GM18520 (cell line): ENCODE results near the gene NAV2.
A peak's percentile ranks its signal among the peaks of the same experiment; 100 is the strongest.

ENCODE experiments used
- ATAC-seq: cut with Tn5 transposase; IDR thresholded peaks from one replicate; pipeline ENCODE4 v1.9.1; 2021; ENCODE audit not compliant: unreplicated experiment

NAV2 gene

GRCh38 chr11:20097319-20098221 lies 384.9 kb downstream of the NAV2 start:
- no peak for ATAC-seq

DNA sequence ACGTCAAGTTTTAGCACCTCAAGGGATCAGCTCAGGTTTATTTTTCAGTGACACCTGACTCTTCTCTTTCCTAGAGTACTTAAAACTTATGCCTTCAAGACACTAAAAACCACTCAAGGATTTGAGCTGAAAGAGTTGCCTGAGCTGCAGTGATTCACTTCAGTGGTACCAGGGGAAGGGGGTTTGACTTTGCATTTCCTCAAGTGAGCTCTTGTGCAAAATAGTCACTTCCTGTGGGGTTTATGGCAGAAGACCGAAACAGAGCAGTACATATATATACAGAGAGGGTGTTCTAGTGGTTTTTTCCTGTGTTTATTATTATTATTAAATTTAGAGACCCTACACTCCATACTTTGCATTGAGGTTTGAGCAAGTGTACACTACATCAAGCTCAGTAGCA lies 386.9 kb downstream of the NAV2 start:
- no peak for ATAC-seq

DNA sequence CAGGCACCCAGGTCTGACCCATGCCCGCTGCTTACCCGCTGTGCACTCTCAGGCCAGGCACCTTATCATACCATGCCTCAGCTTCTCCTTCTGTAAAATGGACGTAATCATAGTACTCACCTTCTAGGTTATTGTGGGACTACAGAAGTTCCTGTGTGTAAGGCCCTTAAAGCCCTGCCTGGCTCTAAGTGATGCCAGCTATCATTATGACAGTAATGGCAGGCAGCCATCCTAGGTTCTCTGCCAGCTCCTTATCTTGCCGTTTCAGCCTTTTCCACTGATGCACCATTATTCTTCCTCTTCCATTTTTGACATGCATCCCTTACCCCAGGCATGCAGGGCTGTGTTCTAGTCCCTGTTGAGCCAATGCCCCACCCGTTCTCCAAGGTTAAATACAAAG lies 389.8 kb downstream of the NAV2 start:
- ATAC-seq, result no peak

GRCh38 chr11:20103281-20103680 lies 390.6 kb downstream of the NAV2 start:
- no peak for ATAC-seq

GRCh38 chr11:20105427-20105826 lies 392.8 kb downstream of the NAV2 start:
- no peak for ATAC-seq

- no peak for ATAC-seq
These were observed 397.3 kb downstream of the NAV2 start for GRCh38 chr11:20109731-20110445.

- ATAC-seq, result peak; percentile 50
These were observed 398.5 kb downstream of the NAV2 start for GRCh38 chr11:20110908-20111669.

DNA sequence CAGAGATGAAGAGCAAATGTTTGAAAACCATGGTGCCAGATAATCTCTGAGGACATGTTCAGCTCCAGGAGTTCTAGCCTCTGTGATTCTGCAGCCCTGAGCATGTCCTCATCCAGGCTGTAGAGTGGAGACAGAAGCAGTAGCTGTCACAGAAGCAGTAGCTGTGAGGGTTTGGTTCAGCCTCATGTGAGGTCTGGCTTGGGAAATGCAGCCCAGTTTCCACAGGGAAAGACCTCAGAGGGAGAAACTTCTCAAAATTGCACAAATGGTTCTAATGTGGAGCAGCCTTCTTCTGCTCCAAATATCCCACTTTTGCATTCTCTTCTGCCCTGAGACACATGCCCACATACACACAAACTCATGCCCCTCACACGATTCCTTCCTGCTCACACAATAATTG lies 399.2 kb downstream of the NAV2 start:
- ATAC-seq, result no peak

- ATAC-seq, result no peak
These were observed 399.9 kb downstream of the NAV2 start for GRCh38 chr11:20112291-20113148.

DNA sequence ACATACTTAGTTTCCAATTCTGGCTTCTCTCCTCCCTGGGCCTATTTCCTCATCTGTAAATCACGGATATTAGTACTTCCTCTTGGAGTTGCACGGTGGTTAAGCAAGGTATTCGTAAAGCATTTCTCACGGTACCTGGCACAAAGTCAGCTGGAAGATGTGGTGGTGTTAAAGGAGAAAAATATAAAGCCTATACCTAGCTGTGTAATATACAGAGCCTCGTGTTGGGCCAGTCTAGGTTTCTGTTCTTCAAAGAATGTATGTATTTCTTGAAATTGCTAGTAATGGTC lies 400.5 kb downstream of the NAV2 start:
- no peak for ATAC-seq

GRCh38 chr11:20114588-20114987 lies 402.0 kb downstream of the NAV2 start:
- no peak for ATAC-seq

- ATAC-seq, result no peak
These were observed 404.2 kb downstream of the NAV2 start for GRCh38 chr11:20116825-20117224.

DNA sequence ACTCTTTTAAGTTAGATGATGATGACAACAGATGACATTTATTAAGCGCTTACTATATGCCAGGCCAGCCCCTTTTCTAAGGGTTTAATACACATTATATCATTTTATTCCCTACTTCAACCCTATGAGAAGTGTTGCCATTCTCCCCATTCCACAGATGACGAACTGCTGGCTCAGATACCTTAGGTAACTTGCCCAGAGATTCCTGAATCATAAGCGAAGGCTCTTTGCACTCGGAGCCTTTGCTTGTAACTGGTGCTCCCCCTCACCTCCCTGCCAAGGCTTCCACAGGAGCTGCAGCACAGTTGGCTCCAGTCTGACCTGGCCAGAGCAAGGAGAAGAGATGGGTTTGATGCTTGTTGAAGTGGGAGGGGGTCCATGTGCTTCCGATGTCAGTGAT lies 404.7 kb downstream of the NAV2 start:
- ATAC-seq, result no peak

DNA sequence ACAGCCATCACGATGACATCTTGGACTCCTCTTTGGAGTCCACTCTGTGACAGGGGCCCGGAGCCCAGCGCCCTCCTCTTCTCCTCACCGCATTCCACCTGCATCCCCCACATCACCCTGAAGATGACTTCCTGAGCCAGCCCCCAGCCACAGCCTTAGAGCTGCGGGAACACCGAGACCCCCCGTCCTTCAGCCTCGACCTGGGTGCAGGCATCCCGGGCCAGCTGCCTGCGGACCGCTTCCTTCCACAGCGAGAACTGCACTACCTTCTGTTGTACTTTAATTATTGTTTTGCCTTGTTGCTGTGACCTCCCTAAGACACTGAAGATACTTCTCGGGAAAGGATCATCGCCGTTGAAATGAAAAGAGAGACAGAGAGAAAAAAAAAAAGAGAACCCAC lies 405.6 kb downstream of the NAV2 start:
- ATAC-seq, result no peak

DNA sequence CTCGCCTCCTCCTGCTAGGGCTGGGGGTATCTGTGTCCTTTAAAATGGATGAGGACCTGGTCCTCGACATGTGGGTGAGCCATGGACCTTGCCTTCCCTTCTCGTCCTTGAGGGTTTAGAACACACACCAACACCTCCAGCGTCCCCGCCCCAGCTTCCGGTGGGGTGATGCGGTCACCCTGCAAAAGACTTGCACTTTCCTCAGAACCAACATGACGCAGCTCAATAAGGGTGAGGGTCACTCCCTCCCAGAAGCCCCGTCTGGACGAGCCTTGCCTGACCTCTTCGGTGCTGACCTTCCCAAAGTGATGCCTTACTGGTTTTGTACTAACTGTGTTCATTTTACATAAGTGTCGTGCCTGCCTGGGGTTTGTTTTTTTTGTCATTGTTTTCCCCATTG lies 406.7 kb downstream of the NAV2 start:
- ATAC-seq, result no peak

DNA sequence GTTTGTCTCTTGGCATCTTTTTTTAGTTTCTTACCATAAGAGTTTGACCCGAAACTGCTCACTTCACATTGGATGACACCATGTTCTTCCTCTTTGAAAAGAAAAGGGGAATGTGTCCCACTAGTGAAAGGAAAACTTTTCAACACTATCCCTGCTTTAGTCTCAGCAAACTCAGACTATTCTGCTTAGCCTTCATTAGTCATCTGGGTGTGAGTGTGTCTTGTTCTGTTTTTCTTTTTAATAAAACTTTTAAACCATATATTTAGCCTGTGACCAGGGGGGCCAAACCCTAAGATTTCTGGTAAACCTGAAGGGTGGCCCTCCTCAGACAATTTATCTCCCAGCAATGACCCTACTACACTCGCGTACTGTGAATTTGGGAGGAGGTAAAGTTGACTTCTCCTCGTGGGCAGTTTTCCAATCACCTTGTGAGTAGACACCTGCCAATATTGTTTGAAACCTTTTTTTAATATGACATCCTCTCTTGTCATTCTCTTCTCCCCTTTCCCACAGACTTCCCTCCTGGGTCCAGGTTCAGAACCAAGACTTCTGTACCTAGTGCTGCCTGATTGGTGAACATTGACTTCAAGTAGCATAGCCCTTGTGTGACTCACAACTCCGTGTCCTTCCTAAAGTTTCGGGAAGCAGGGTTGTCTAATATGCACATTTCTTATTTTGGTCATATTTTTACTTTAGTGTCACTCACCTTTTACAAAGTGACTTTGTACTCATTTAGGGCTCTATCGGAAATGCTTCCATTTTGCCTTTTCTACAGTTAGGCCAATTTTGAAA lies 407.7 kb downstream of the NAV2 start:
- ATAC-seq, result no peak

DNA sequence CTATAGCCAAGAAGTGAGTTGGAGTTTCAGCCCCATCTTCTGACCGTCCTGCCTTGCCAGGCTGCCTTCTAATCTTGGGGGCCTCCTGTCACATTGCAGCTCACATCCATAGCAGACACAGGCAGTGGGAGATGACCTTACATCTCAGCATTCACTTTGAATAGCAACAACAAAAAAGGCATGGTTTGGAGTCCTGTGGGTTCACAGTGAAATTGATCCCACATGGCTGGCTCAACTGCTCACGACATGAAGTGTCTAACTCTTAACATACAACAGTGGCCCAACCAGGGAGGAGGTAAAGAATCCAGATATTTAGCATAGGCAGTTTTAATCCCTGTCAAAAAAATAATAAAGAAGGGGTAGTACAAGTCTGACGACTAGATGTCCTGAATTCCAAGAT lies 409.5 kb downstream of the NAV2 start:
- no peak for ATAC-seq

GRCh38 chr11:20125927-20126326 lies 413.3 kb downstream of the NAV2 start:
- ATAC-seq, result no peak

GRCh38 chr11:20126724-20127123 lies 414.1 kb downstream of the NAV2 start:
- ATAC-seq, result no peak
